SJSA1 (cell line): ENCODE results near the gene AIF1L. TPM values are rescaled to one million over a fixed set of nuclear protein-coding genes. Genes with fewer than 3 reads are reported as not detected.
"Not testable (repeated sequence)": the region's sequence is repeated elsewhere in the genome, so short reads cannot be mapped to it uniquely, and the experiment has no call there.

ENCODE experiments used
- DNase-seq, 2 experiments: peaks; one replicate each; pipeline ENCODE4 v3.0.0-alpha.2; 2015 to 2020; ENCODE audit warnings: low spot score in 2 of 2, low read depth in 1 of 2
- H3K27ac ChIP-seq: fragments of 250-450 bp; sonication (Bioruptor Pico); 2 replicates; pipeline ENCODE4 v1.5.1; 2020; ENCODE audit warnings: mild to moderate bottlenecking, moderate library complexity
- H3K27me3 ChIP-seq: fragments of 250-450 bp; sonication (Bioruptor Pico); replicated peaks from 2 replicates; pipeline ENCODE4 v1.5.1; 2020; ENCODE audit warnings: mild to moderate bottlenecking, moderate library complexity
- H3K36me3 ChIP-seq: fragments of 250-450 bp; sonication (Bioruptor Pico); 2 replicates; pipeline ENCODE4 v1.5.1; 2020; ENCODE audit warnings: mild to moderate bottlenecking
- H3K4me1 ChIP-seq: fragments of 250-450 bp; sonication (Bioruptor Pico); replicated peaks from 2 replicates; pipeline ENCODE4 v1.6.1; 2021; ENCODE audit warnings: mild to moderate bottlenecking
- H3K4me3 ChIP-seq: fragments of 250-450 bp; sonication (Bioruptor Pico); 2 replicates; pipeline ENCODE4 v1.5.1; 2020; ENCODE audit warnings: mild to moderate bottlenecking
- H3K9me3 ChIP-seq: fragments of 250-450 bp; sonication (Bioruptor Pico); replicated peaks from 2 replicates; pipeline ENCODE4 v1.5.1; 2020; ENCODE audit warnings: mild to moderate bottlenecking
- total RNA-seq: library from RNA; depleted of rRNA; stranded (reverse); fragments of >200 nt; shearing (Covaris generic); gene quantifications from 2 replicates; pipeline ENCODE4 v1.2.3, GENCODE V29; 2014

The AIF1L gene
- total RNA-seq, 1 experiment from 2014 or later = 0.61 TPM

GRCh38 chr9:131138676-131139075 is 42.3 kb downstream of the AIF1L start:
- Histone ChIP-seq H3K4me1 (no peaks in the 10 kb centered on the region), H3K4me3 (no peak overlapping the region), H3K27me3 (no peaks in the 10 kb centered on the region), H3K9me3 (no peaks in the 10 kb centered on the region), H3K27ac (no peak overlapping the region), H3K36me3 (peaks cover 94% of the 10 kb centered on the region)
- DNase-seq = no peak

GRCh38 chr9:131140112-131140511 is 43.8 kb downstream of the AIF1L start:
- no peak for DNase-seq
- no peaks in the 10 kb centered on the region for H3K4me1 ChIP-seq
- H3K4me3 ChIP-seq = no peak overlapping the region
- H3K27ac ChIP-seq = no peak overlapping the region
- H3K9me3 ChIP-seq = no peaks in the 10 kb centered on the region
- no peaks in the 10 kb centered on the region for H3K27me3 ChIP-seq
- H3K36me3 ChIP-seq = peaks cover 94% of the 10 kb centered on the region

- H3K9me3 ChIP-seq = no peaks in the 10 kb centered on the region
- no peak overlapping the region for H3K27ac ChIP-seq
- H3K27me3 ChIP-seq = no peaks in the 10 kb centered on the region
- no peak overlapping the region for H3K4me3 ChIP-seq
- peaks cover 94% of the 10 kb centered on the region for H3K36me3 ChIP-seq
- H3K4me1 ChIP-seq = no peaks in the 10 kb centered on the region
- DNase-seq = no peak
Observed at GRCh38 chr9:131140550-131140949, 44.2 kb downstream of the AIF1L start.

- Histone ChIP-seq H3K9me3 (no peaks in the 10 kb centered on the region), H3K4me1 (no peaks in the 10 kb centered on the region), H3K4me3 (no peak overlapping the region), H3K36me3 (peaks cover 92% of the 10 kb centered on the region), H3K27ac (no peak overlapping the region), H3K27me3 (no peaks in the 10 kb centered on the region)
- DNase-seq = no peak
Observed at GRCh38 chr9:131142160-131142559, 45.8 kb downstream of the AIF1L start.

GRCh38 chr9:131144201-131144600 is 47.9 kb downstream of the AIF1L start:
- Histone ChIP-seq H3K9me3 (no peaks in the 10 kb centered on the region), H3K27me3 (no peaks in the 10 kb centered on the region), H3K4me3 (no peak overlapping the region), H3K36me3 (peaks cover 94% of the 10 kb centered on the region), H3K4me1 (no peaks in the 10 kb centered on the region), H3K27ac (no peak overlapping the region)
- no peak for DNase-seq

- H3K27ac ChIP-seq = no peak overlapping the region
- H3K36me3 ChIP-seq = peaks cover 92% of the 10 kb centered on the region
- DNase-seq = no peak
- H3K9me3 ChIP-seq = no peaks in the 10 kb centered on the region
- no peaks in the 10 kb centered on the region for H3K4me1 ChIP-seq
- no peaks in the 10 kb centered on the region for H3K27me3 ChIP-seq
- H3K4me3 ChIP-seq = no peak overlapping the region
Observed at GRCh38 chr9:131145245-131145644, 48.9 kb downstream of the AIF1L start.

- Histone ChIP-seq H3K27me3 (no peaks in the 10 kb centered on the region), H3K36me3 (peaks cover 92% of the 10 kb centered on the region)
- DNase-seq = no peak
Observed at GRCh38 chr9:131146186-131146585, 49.9 kb downstream of the AIF1L start.

GRCh38 chr9:131148276-131148675 is 51.9 kb downstream of the AIF1L start:
- peaks cover 85% of the 10 kb centered on the region for H3K36me3 ChIP-seq

More at GRCh38 chr9:131146186-131146585, 49.9 kb downstream of the AIF1L start:
- H3K4me1 ChIP-seq = no peaks in the 10 kb centered on the region
- no peak overlapping the region for H3K27ac ChIP-seq
- no peaks in the 10 kb centered on the region for H3K9me3 ChIP-seq
- H3K4me3 ChIP-seq = no peak overlapping the region

GRCh38 chr9:131148966-131149687 is 52.8 kb downstream of the AIF1L start:
- peaks cover 86% of the 10 kb centered on the region for H3K36me3 ChIP-seq
- no peak overlapping the region for H3K27ac ChIP-seq
- DNase-seq = no peak
- no peaks in the 10 kb centered on the region for H3K9me3 ChIP-seq
- no peaks in the 10 kb centered on the region for H3K27me3 ChIP-seq
- no peak overlapping the region for H3K4me3 ChIP-seq
- H3K4me1 ChIP-seq = no peaks in the 10 kb centered on the region

More at GRCh38 chr9:131148276-131148675, 51.9 kb downstream of the AIF1L start:
- H3K27ac ChIP-seq = no peak overlapping the region
- no peak for DNase-seq
- H3K9me3 ChIP-seq = no peaks in the 10 kb centered on the region
- no peaks in the 10 kb centered on the region for H3K4me1 ChIP-seq
- no peaks in the 10 kb centered on the region for H3K27me3 ChIP-seq
- no peak overlapping the region for H3K4me3 ChIP-seq

- no peak for DNase-seq
- Histone ChIP-seq H3K36me3 (peaks cover 86% of the 10 kb centered on the region), H3K27me3 (no peaks in the 10 kb centered on the region), H3K4me3 (no peak overlapping the region), H3K27ac (no peak overlapping the region), H3K9me3 (no peaks in the 10 kb centered on the region), H3K4me1 (no peaks in the 10 kb centered on the region)
Observed at GRCh38 chr9:131149688-131150053, 53.3 kb downstream of the AIF1L start.

GRCh38 chr9:131153595-131153994 is 57.3 kb downstream of the AIF1L start:
- H3K27me3 ChIP-seq = no peaks in the 10 kb centered on the region
- no peaks in the 10 kb centered on the region for H3K9me3 ChIP-seq
- no peak overlapping the region for H3K27ac ChIP-seq
- peaks cover 74% of the 10 kb centered on the region for H3K36me3 ChIP-seq
- H3K4me3 ChIP-seq = no peak overlapping the region
- DNase-seq = no peak
- no peaks in the 10 kb centered on the region for H3K4me1 ChIP-seq

GRCh38 chr9:131158673-131159072 is 62.3 kb downstream of the AIF1L start:
- not testable (repeated sequence) for H3K27me3 ChIP-seq, H3K9me3 ChIP-seq, DNase-seq, H3K4me3 ChIP-seq, H3K27ac ChIP-seq, H3K4me1 ChIP-seq
- H3K36me3 ChIP-seq = peaks cover 78% of the 10 kb centered on the region

- DNase-seq = no peak
- Histone ChIP-seq H3K4me1 (no peaks in the 10 kb centered on the region), H3K27ac (no peak overlapping the region), H3K9me3 (no peaks in the 10 kb centered on the region), H3K4me3 (no peak overlapping the region), H3K27me3 (no peaks in the 10 kb centered on the region), H3K36me3 (peaks cover 76% of the 10 kb centered on the region)
Observed at GRCh38 chr9:131160416-131161112, 64.2 kb downstream of the AIF1L start.

- DNase-seq = no peak
- Histone ChIP-seq H3K4me3 (no peak overlapping the region), H3K27me3 (no peaks in the 10 kb centered on the region), H3K36me3 (peaks cover 77% of the 10 kb centered on the region), H3K9me3 (no peaks in the 10 kb centered on the region), H3K4me1 (no peaks in the 10 kb centered on the region), H3K27ac (no peak overlapping the region)
Observed at GRCh38 chr9:131161585-131161984, 65.3 kb downstream of the AIF1L start.
